GM11168 (cell line): ENCODE measurements around the gene TBC1D22B.
"Not testable (repeated sequence)": the region's sequence is repeated elsewhere in the genome, so short reads cannot be mapped to it uniquely, and the experiment has no call there.

Experiments used
- in situ Hi-C: fragments of 300-500 bp; cut with MboI; formaldehyde crosslinking; loops from one replicate; pipeline ENCODE4 v1.12.0; 2022; ENCODE audit warnings: low sequenced_read_pairs; ENCODE audit not compliant: unreplicated experiment

Gene TBC1D22B

GRCh38 chr6:37316071-37316470, 58.5 kb downstream of the TBC1D22B start:
- in situ Hi-C loops: no loop called here

DNA sequence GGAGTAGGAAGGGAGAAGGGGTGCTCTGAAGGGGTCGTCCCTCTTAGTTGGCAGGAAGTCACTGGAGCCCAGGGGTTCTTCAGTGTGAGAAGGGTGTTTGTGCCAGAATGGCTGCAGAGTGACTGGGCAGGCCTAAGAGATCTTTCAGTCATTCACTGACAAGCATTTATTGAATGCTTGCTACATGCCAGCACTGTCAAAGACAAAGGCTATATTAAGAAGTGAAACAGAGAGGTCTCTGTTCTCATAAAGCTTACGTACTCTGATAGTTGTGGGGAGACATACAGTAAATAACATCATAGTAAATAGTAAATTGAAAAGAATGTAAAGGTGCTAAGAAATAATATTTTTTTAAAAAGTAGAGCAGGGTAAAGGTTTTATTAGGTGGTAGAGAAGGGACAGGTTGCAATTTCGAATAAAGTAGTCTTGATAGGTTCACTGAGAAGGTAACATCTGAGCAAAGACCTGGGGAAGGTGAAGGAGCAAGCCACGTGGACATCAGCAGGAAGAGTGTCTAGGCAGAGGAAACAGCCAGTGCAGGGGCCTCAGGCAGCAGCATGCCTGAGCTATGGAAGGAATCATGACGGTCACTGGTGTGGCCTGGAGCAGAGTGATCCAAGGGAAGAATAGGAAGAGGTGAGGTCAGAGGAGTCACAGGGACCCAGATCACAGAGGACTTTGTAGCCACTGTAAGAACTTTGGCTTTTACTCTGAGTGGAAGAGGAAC, 59.9 kb downstream of the TBC1D22B start:
- in situ Hi-C loops: no loop called here

- in situ Hi-C loops: no loop called here
Measured at GRCh38 chr6:37319156-37319555, 61.6 kb downstream of the TBC1D22B start.

DNA sequence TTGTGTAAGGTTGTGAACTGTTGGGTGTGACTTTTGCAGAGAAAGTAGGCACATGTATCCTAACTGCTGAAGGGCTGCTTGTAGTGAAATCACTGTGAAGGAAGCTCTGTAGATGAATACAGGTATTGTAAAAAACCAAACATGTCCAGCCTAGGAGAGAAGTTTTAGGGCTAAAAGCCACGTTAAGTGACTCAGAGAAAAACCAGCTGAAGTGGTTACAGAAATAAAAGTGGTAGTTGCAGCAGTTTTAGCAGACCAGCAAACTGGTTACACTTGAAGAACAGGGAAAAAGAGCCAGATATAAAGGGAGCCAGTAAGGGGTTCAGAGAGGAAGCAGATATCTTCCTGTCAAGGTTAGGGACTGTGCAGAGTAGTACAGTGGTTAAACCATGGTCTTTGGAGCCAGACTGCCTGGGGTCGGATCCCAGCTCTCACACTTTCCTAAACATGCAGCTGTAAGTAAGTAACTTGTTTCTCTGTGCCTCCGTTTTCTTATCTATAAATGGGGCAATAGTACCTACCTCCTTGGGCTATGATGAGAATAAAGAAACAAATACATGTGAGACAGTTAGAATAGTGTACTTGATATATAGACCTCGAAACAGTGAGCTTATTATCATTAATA, 62.4 kb downstream of the TBC1D22B start:
- in situ Hi-C loops: no loop called here

DNA sequence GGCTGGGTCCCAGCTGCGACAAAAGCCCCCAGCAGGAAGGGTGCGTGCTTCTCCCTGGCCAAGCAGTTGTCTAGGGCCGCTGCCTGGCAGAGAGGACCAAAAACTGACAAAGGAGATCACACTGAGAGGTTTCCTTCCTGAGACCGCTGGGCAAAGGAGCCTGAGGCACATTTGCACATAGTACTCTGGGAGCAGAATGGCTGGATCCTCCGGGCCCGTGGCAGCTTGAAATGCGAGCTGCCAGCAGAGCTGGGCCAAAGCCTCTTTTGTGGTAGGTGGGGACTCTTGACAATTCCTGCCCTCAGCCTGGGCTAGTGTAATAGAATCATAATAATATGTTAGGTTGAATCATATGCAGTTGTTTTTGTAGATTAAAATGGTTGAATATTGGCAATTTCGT, 63.1 kb downstream of the TBC1D22B start:
- in situ Hi-C loops: no loop called here

- in situ Hi-C loops: no loop called here
Measured at GRCh38 chr6:37321101-37321500, 63.5 kb downstream of the TBC1D22B start.

- in situ Hi-C loops: no loop called here
Measured at GRCh38 chr6:37321516-37322415, 64.2 kb downstream of the TBC1D22B start.

GRCh38 chr6:37323580-37323979, 66.0 kb downstream of the TBC1D22B start:
- in situ Hi-C loops: no loop called here

DNA sequence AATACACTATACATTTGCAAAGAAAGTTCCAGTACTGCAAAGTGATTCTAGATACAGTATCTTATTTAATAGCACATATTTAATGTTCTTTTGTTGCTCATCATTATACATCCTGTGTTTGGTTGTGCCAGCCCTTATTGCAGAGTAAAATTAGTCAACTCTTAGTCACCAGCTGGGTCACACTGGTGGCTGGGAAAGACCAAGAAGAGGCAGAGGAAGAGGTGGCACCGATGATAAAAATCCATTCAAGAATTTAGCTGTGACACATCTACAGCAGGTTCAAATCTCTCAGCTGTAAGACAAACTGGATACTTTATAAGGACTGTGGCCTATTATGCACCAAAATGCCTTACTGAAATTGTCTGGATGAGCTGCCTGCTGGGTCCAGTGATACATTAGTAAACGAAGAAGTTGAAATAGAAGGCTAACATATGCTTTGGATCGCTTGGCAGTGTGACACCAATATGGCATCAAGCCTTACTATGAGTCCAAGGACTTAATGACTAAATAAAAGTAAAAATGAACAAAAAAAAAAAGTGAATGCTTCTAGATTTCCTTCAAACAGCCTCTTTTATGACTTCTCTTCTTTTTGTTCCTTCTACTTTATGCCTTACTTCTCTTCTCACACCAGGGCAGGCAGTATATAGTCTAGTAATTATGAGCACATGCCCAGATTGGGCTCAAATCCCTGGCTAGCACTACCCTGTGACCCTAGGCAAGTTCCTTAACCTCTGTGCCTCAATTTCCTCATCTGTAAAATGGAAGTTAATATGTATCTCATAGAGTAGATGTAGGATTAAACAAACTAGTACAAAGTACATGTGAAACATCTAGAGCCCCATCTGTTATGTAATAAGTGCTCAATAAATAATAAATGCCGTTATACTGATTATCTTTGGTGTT, 66.8 kb downstream of the TBC1D22B start:
- in situ Hi-C loops: no loop called here

- in situ Hi-C loops: not testable (repeated sequence)
Measured at GRCh38 chr6:37330345-37330744, 72.8 kb downstream of the TBC1D22B start.

GRCh38 chr6:37331047-37331446, 73.5 kb downstream of the TBC1D22B start:
- in situ Hi-C loops: no loop called here

GRCh38 chr6:37332894-37333293, 75.3 kb downstream of the TBC1D22B start:
- in situ Hi-C loops: no loop called here

DNA sequence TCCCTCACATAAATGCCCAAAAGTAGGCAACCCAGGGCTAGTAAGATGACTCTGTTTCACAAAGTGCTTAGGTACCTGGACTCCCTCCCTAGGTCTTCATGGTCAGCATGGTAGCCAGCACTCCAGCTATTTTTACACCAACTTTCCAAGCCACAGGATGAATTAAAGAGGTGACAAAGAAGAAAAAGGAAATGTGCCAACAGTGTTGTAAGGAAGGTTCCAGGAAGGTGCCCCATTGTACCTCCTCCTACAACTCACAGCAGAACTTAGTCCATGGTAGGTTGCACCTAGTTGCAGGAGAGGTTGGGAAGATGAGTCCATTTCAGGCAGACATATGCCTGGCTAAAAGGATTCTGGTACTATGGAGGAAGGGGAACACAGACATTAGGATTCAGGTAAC, 76.5 kb downstream of the TBC1D22B start:
- in situ Hi-C loops: no loop called here

DNA sequence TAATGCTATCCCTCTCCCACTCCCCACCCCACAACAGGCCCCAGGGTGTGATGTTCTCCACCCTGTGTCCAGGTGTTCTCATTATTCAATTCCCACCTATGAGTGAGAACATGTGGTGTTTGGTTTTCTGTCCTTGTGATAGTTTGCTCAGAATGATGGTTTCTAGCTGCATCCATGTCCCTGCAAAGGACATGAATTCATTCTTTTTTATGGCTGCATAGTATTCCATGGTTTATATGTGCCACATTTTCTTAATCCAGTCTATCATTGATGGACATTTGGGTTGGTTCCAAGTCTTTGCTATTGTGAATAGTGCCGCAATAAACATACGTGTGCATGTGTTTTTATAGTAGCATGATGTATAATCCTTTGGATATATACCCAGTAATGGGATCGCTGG, 80.7 kb downstream of the TBC1D22B start:
- in situ Hi-C loops: not testable (repeated sequence)

GRCh38 chr6:37338745-37339255, 81.2 kb downstream of the TBC1D22B start:
- in situ Hi-C loops: no loop called here

DNA sequence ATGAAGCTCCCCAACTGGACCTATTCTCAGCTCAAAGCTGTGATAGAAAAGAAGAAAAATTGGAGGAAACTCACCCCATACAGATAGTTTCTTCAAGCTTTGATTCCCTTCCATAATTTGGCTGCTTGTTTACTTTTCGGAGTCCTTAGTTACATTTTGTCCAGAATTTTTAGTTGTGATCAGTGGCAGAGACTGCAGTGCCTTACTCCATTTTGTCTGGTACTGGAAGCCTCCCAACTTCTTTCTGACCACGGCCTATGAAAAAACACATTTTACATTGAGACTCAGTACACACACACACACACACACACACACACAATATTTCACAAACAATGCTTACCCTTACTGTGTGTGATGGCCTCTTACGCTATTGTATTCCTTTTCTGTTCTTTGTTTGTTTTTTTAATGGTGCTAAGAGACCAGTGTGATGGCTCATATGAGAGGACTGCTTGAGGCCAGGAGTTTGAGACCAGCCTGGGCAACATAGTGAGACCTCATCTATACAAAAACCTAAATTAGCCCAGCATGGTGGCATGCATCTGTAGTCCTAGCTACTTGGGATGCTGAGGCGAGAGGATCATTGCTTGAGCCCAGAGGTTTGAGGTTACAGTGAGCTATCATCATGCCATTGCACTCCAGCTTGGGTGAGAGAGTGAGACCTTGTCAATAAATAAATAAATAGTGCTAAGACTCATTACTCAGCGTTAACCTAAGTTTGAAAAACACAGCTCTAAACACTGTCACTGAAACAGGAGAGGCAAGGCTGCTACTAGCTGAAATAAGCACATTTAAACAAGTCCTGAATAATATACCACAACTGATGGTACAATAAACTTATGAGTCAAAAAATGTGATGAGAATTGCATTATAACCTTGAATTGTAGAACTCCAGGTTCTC, 82.4 kb downstream of the TBC1D22B start:
- in situ Hi-C loops: no loop called here

- in situ Hi-C loops: no loop called here
Measured at GRCh38 chr6:37340639-37340943, 83.0 kb downstream of the TBC1D22B start.

DNA sequence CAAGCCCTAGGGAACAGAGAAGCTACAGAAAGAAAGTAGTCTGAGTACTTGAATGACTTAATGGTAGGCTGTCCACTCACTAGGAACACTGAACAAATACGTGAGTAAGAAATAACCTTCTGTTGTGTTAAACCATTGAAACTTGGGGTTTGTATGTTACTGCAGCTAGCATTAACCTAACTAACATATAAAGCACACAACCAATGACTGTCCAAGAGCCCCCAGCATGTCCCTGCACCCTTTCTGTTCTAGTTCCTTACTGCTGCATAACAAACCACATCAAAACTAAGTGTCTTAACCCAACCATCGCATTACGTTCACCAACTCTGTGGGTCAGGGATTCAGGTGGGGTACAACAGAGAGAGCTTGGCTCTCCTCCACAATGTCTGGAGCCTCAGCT, 85.7 kb downstream of the TBC1D22B start:
- in situ Hi-C loops: no loop called here

GRCh38 chr6:37344308-37344707, 86.7 kb downstream of the TBC1D22B start:
- in situ Hi-C loops: no loop called here
